ENCODE measurements around the gene MYZAP. TPM values are rescaled to one million over a fixed set of nuclear protein-coding genes. Genes with fewer than 3 reads are reported as not detected.

The MYZAP gene
- total and polyA plus RNA-seq, 4 donors = 0.50 to 1.8 (median 0.99) TPM

DNA sequence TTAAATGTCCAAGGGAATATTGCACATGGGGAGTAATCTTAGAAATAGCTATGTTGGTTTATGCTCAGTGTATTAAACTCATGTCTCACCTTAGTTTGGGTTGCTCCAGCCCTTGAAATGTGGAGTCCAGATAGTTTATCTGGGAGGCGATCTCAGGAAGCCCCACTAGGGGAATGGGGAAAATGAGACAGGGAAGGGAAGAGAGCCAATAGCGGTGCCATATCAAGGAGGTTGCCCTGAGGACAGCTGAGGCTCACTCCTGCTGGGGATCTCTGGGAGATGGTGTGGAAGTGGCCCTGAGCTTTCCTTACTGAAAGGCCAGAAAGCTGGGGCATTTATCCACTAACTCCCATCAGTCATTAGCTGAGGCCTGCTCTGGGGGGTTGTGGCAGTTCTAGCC, 71.6 kb downstream of the MYZAP start:
- no peaks in the 10 kb centered on the region for H3K9me3 ChIP-seq (ENCODE audit: control insufficient read depth in 4 of 4, low read length in 3 of 4)
- H3K9ac ChIP-seq (ENCODE audit: low read depth in 1 of 2, low read length in 2 of 2) = no peak overlapping the region
- no peak overlapping the region for H3K4me3 ChIP-seq (ENCODE audit: low read depth in 1 of 3, low read length in 3 of 3)
- peaks cover 2 to 24% (median 7%) of the 10 kb centered on the region in 4 donors for H3K4me1 ChIP-seq (ENCODE audit: control insufficient read depth in 4 of 4, insufficient read depth in 4 of 4, low read length in 3 of 4)
- DNase-seq (ENCODE audit: low spot score) = no peak
- no peaks in the 10 kb centered on the region for H3K36me3 ChIP-seq (ENCODE audit: control insufficient read depth in 4 of 4, insufficient read depth in 3 of 4, low read depth in 1 of 4, low read length in 3 of 4)
- no peak overlapping the region for H3K27ac ChIP-seq (ENCODE audit: low read depth in 1 of 2, low read length in 2 of 2)
- WGBS = 96% methylated on average over 2 of the region's 2 CpGs
- no peaks in the 10 kb centered on the region for H3K27me3 ChIP-seq (ENCODE audit: control insufficient read depth in 4 of 4, insufficient read depth in 4 of 4, low read length in 3 of 4)
- TF ChIP-seq JUND (IDR thresholded peaks at IDR 0.05) (no peak), HNF4G (IDR thresholded peaks at IDR 0.05) (no peak), ZBTB33 (IDR thresholded peaks at IDR 0.05) (no peak), GABPA (IDR thresholded peaks at IDR 0.05 in 1 of 2, conservative IDR thresholded peaks at IDR 0.05 in 1 of 2) (no peak), FOXA1 (IDR thresholded peaks at IDR 0.05) (no peak), FOXA2 (IDR thresholded peaks at IDR 0.05) (no peak), EGR1 (IDR thresholded peaks at IDR 0.05; ENCODE audit: low read depth in 2 of 2) (no peak), REST (IDR thresholded peaks at IDR 0.05) (no peak), HNF4A (conservative IDR thresholded peaks at IDR 0.05) (no peak), MAX (IDR thresholded peaks at IDR 0.05) (no peak), RXRA (IDR thresholded peaks at IDR 0.05) (no peak), SP1 (IDR thresholded peaks at IDR 0.05) (no peak), ATF3 (IDR thresholded peaks at IDR 0.05) (no peak)

GRCh38 chr15:57665194-57665593, 73.5 kb downstream of the MYZAP start:
- no peak overlapping the region for H3K4me3 ChIP-seq (ENCODE audit: low read depth in 1 of 3, low read length in 3 of 3)
- no peak overlapping the region for H3K9ac ChIP-seq (ENCODE audit: low read depth in 1 of 2, low read length in 2 of 2)
- no peaks in the 10 kb centered on the region for H3K36me3 ChIP-seq (ENCODE audit: control insufficient read depth in 4 of 4, insufficient read depth in 3 of 4, low read depth in 1 of 4, low read length in 3 of 4)
- no peak overlapping the region for H3K27ac ChIP-seq (ENCODE audit: low read depth in 1 of 2, low read length in 2 of 2)
- H3K27me3 ChIP-seq (ENCODE audit: control insufficient read depth in 4 of 4, insufficient read depth in 4 of 4, low read length in 3 of 4) = no peaks in the 10 kb centered on the region
- H3K4me1 ChIP-seq (ENCODE audit: control insufficient read depth in 4 of 4, insufficient read depth in 4 of 4, low read length in 3 of 4) = peaks cover 2 to 24% (median 7%) of the 10 kb centered on the region in 4 donors
- no peak for DNase-seq (ENCODE audit: low spot score)
- 81% methylated on average over 2 of the region's 2 CpGs for WGBS
- TF ChIP-seq HNF4G (IDR thresholded peaks at IDR 0.05) = no peak
- TF ChIP-seq MAX (IDR thresholded peaks at IDR 0.05) = no peak
- no peak for TF ChIP-seq REST (IDR thresholded peaks at IDR 0.05)
- TF ChIP-seq, protein P1, sequence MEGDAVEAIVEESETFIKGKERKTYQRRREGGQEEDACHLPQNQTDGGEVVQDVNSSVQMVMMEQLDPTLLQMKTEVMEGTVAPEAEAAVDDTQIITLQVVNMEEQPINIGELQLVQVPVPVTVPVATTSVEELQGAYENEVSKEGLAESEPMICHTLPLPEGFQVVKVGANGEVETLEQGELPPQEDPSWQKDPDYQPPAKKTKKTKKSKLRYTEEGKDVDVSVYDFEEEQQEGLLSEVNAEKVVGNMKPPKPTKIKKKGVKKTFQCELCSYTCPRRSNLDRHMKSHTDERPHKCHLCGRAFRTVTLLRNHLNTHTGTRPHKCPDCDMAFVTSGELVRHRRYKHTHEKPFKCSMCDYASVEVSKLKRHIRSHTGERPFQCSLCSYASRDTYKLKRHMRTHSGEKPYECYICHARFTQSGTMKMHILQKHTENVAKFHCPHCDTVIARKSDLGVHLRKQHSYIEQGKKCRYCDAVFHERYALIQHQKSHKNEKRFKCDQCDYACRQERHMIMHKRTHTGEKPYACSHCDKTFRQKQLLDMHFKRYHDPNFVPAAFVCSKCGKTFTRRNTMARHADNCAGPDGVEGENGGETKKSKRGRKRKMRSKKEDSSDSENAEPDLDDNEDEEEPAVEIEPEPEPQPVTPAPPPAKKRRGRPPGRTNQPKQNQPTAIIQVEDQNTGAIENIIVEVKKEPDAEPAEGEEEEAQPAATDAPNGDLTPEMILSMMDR (IDR thresholded peaks at IDR 0.05; ENCODE audit: low read depth, low read length, missing input control) = no peak
- no peak for TF ChIP-seq RXRA (IDR thresholded peaks at IDR 0.05)
- no peak for TF ChIP-seq TAF1 (conservative IDR thresholded peaks at IDR 0.05)
- TF ChIP-seq HNF4A (conservative IDR thresholded peaks at IDR 0.05) = no peak
- TF ChIP-seq YY1 (IDR thresholded peaks at IDR 0.05) = no peak
- H3K9me3 ChIP-seq (ENCODE audit: control insufficient read depth in 4 of 4, low read length in 3 of 4) = no peaks in the 10 kb centered on the region

Data from liver (tissue), 9 donors.